ENCODE results near the gene DCANP1.

DNA sequence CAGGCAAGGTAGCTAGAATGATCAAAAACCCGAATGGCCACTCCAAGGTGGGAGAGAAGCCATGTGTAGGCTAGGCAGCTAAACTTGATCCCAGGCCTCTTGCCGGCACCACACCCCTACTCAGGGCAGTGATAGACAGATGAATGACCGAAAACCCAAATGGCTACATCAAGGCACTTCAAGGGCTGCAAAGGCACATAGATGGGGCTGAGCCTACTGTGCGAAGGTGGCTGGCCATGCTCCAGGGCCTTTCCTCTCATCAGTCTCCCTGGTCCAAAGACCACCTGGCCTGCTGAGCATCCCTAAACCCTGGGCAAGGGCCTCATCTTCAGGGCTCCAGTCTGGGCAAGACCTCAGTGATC is 8.7 kb upstream of the DCANP1 start:
- TF ChIP-seq, protein P1, sequence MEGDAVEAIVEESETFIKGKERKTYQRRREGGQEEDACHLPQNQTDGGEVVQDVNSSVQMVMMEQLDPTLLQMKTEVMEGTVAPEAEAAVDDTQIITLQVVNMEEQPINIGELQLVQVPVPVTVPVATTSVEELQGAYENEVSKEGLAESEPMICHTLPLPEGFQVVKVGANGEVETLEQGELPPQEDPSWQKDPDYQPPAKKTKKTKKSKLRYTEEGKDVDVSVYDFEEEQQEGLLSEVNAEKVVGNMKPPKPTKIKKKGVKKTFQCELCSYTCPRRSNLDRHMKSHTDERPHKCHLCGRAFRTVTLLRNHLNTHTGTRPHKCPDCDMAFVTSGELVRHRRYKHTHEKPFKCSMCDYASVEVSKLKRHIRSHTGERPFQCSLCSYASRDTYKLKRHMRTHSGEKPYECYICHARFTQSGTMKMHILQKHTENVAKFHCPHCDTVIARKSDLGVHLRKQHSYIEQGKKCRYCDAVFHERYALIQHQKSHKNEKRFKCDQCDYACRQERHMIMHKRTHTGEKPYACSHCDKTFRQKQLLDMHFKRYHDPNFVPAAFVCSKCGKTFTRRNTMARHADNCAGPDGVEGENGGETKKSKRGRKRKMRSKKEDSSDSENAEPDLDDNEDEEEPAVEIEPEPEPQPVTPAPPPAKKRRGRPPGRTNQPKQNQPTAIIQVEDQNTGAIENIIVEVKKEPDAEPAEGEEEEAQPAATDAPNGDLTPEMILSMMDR (IDR thresholded peaks at IDR 0.05; ENCODE audit: low read length), result no peak
- no peak for TF ChIP-seq EZH2 (IDR thresholded peaks at IDR 0.05; ENCODE audit: borderline replicate concordance, low read length)
